ENCODE measurements around the gene ARHGEF10L. TPM values are rescaled to one million over a fixed set of nuclear protein-coding genes. Genes with fewer than 3 reads are reported as not detected.
A peak's percentile ranks its signal among the peaks of the same experiment; 100 is the strongest.

The ARHGEF10L gene
- total RNA-seq, 2 donors from 2014 or later, result 81.4 to 93.1 TPM

- Histone ChIP-seq H3K4me1 (peaks cover 26% of the 10 kb centered on the region), H3K27me3 (no peaks in the 10 kb centered on the region), H3K9me3 (no peaks in the 10 kb centered on the region), H3K4me3 (no peak overlapping the region), H3K27ac (peak overlapping the region; percentile 3 to 85 (median 70)), H3K36me3 (replicated peaks in 1 of 2; ENCODE audit: insufficient read depth in 1 of 2, low read depth in 2 of 2) (no peaks in the 10 kb centered on the region)
- 28 to 36% methylated on average over 8 to 15 of the region's 15 CpGs for WGBS, 2 donors
- TF ChIP-seq CTCF (IDR thresholded peaks at IDR 0.05) (no peak), POLR2A (IDR thresholded peaks at IDR 0.05) (no peak)
- intact Hi-C loops (cut with DNase I), result no loop called here
- ATAC-seq (peak; percentile 18), DNase-seq (peak in 1 of 4 donors; percentile 37)
These were observed 11.5 kb downstream of the ARHGEF10L start for GRCh38 chr1:17550729-17551584.

DNA sequence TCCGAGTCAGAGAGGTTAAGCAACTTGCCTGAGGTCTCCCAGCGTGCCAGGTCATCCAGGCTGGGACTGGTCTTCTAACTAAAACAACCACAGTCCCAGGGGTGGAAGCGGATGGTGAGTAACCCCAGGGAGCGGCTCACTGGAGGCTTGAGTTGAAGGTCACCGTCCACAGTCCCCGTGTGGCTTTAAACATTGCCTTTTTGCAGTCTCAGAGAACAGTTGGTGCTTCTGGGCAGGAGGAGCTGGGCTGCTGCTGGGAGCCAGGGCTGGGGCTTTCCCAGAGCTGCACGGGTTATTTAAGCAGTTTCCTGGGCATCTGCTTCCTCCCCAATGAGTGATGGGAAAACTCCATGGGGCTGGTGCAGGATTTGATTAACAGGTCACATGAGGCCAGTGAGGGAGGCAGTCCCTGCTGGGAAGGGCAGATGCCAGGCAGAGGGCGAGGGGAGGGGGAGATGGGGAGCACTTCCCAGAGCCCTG is 12.3 kb downstream of the ARHGEF10L start:
- H3K36me3 ChIP-seq (replicated peaks in 1 of 2; ENCODE audit: insufficient read depth in 1 of 2, low read depth in 2 of 2), result no peaks in the 10 kb centered on the region
- WGBS, 2 donors, result 38 to 40% methylated on average over 8 of the region's 8 CpGs
- H3K27me3 ChIP-seq, result no peaks in the 10 kb centered on the region
- no peaks in the 10 kb centered on the region for H3K9me3 ChIP-seq
- no peak overlapping the region for H3K4me3 ChIP-seq
- H3K4me1 ChIP-seq, result peaks cover 26% of the 10 kb centered on the region
- H3K27ac ChIP-seq, result peak overlapping the region; percentile 3 to 85 (median 70)
- ATAC-seq (peak; percentile 86), DNase-seq (peak; percentile 53 to 85 (median 71))
- intact Hi-C loops (cut with DNase I), result no loop called here
- TF ChIP-seq CTCF (IDR thresholded peaks at IDR 0.05) (no peak), POLR2A (IDR thresholded peaks at IDR 0.05) (peak in 2 of 3 donors; percentile 28 to 36)

DNA sequence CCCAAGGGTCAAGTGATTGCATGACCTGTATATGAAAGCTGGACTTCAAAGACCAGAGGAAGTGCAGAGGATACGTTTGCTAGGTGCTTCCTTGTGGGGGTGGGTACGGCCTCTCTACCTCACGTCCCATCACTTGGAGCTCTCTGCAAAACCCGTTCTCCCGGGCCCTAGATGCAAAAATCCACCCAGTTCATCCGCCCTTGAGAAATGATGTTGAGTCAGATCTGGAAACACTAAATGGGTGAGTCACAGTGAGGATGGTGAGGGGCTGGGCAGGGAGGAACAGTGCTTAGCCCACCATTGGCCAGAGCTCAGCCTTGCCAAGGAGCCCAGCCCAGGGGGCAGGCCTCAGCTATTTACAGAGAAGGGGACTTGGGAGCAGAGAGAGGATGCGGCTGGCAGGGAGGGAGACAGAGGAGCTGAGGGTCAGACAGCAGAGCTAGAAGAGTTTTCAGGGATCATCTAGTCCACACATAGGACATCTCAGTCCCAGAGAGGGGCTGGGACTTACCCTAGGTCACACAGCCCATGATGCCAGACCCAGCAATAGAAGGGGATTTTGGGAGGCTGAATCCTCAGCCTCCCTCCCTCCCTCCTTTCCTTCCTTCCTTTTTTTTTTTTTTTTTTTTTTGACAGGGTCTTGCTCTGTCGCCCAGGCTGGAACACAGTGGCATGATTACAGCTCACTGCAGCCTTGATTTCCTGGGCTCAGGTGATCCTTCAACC is 14.6 kb downstream of the ARHGEF10L start:
- H3K36me3 ChIP-seq (replicated peaks in 1 of 2; ENCODE audit: insufficient read depth in 1 of 2, low read depth in 2 of 2), result no peaks in the 10 kb centered on the region
- no peaks in the 10 kb centered on the region for H3K27me3 ChIP-seq
- intact Hi-C loops (cut with DNase I), result no loop called here
- H3K27ac ChIP-seq, result no peak overlapping the region
- WGBS, 2 donors, result 75 to 80% methylated on average over 7 to 8 of the region's 8 CpGs
- H3K4me1 ChIP-seq, result peaks cover 35% of the 10 kb centered on the region
- H3K9me3 ChIP-seq, result no peaks in the 10 kb centered on the region
- H3K4me3 ChIP-seq, result no peak overlapping the region
- ATAC-seq, result no peak
- TF ChIP-seq CTCF (IDR thresholded peaks at IDR 0.05) (no peak), POLR2A (IDR thresholded peaks at IDR 0.05) (no peak)
- no peak for DNase-seq

DNA sequence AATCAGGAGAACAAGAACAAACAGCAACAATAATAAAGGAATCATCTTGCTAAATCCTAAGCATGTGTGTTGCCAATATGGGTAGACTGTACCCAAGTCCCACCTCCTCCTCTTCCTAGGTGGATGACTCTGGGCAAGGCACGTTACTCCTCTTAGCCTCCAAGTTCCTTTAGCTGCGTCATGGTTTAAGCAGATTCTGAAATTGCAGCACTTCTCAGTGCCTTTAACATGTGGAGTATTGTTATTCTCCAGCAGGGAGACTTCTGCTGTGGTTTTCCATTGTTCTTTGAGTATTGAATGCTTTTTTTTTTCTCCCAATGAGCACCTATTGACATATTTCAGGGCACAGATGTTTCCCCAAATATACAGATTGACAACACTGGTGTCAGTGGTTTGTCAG is 15.5 kb downstream of the ARHGEF10L start:
- Histone ChIP-seq H3K36me3 (replicated peaks in 1 of 2; ENCODE audit: insufficient read depth in 1 of 2, low read depth in 2 of 2) (no peaks in the 10 kb centered on the region), H3K27ac (no peak overlapping the region), H3K4me3 (no peak overlapping the region), H3K27me3 (no peaks in the 10 kb centered on the region), H3K9me3 (no peaks in the 10 kb centered on the region), H3K4me1 (peaks cover 41% of the 10 kb centered on the region)
- TF ChIP-seq CTCF (IDR thresholded peaks at IDR 0.05), result no peak
- no peak for DNase-seq
- ATAC-seq, result no peak
- 81 to 83% methylated on average over 2 of the region's 2 CpGs for WGBS, 2 donors
- intact Hi-C loops (cut with DNase I), result no loop called here
